Vagina (tissue), 2 donors: Measurements from ENCODE around the gene APOC4. TPM values are rescaled to one million over a fixed set of nuclear protein-coding genes. Genes with fewer than 3 reads are reported as not detected.
"Not testable (repeated sequence)": the region's sequence is repeated elsewhere in the genome, so short reads cannot be mapped to it uniquely, and the experiment has no call there.

ENCODE experiments used
- DNase-seq, 2 donors: peaks; one replicate each; pipeline ENCODE4 v3.0.0-alpha.2; 2017; ENCODE audit errors: extremely low spot score in 2 of 2
- H3K27ac ChIP-seq: fragments of 200-600 bp; sonication (generic); one replicate; pipeline ENCODE4 v1.5.1; 2019
- H3K27me3 ChIP-seq: fragments of 200-600 bp; sonication (generic); one replicate; pipeline ENCODE4 v1.5.1; 2019
- H3K36me3 ChIP-seq, 2 donors: fragments of 200-600 bp; sonication (generic); one replicate each; pipeline ENCODE4 v1.5.1; 2017 to 2019
- H3K4me1 ChIP-seq: fragments of 200-600 bp; sonication (generic); one replicate; pipeline ENCODE4 v1.5.1; 2019
- H3K4me3 ChIP-seq, 2 donors: fragments of 200-600 bp; sonication (generic); 1 replicate in 1 of 2; 2 replicates in 1 of 2; pipeline ENCODE4 v1.5.1; 2016 to 2019
- H3K9me3 ChIP-seq: fragments of 200-600 bp; sonication (generic); one replicate; pipeline ENCODE4 v1.5.1; 2019
- CTCF ChIP-seq, 3 experiments: fragments of 450-650 bp in 2 of 3; fragments of 200-600 bp in 1 of 3; sonication (generic) in 1 of 3; IDR thresholded peaks; one replicate each; pipeline ENCODE4 v1.5.1; 2017 to 2019; ENCODE audit warnings: antibody characterized with exemption in 3 of 3, mild to moderate bottlenecking in 2 of 3, moderate library complexity in 2 of 3
- POLR2A ChIP-seq, 2 donors: fragments of 450-650 bp; IDR thresholded peaks; one replicate each; pipeline ENCODE4 v1.6.1; 2017; ENCODE audit warnings: antibody characterized with exemption in 2 of 2, mild to moderate bottlenecking in 2 of 2, moderate library complexity in 2 of 2
- POLR2AphosphoS5 ChIP-seq, 2 donors: sonication (generic); formaldehyde crosslinking; IDR thresholded peaks; one replicate each; pipeline ENCODE4 v1.9.0; 2017; ENCODE audit warnings: antibody characterized with exemption in 2 of 2, mild to moderate bottlenecking in 2 of 2, low read depth in 1 of 2; ENCODE audit not compliant: insufficient read depth in 1 of 2
- intact Hi-C: fragments of 100-400 bp; cut with DNase I; formaldehyde crosslinking; loops from one replicate; pipeline ENCODE4 v1.15.1; 2023
- total RNA-seq: library from RNA; depleted of rRNA; stranded (reverse); fragments of >200 nt; gene quantifications from one replicate; pipeline ENCODE4 v1.2.3, GENCODE V29; 2016

Gene APOC4
- total RNA-seq, 1 donor from 2014 or later = not detected

- intact Hi-C loops = no loop called here
- H3K4me1 ChIP-seq = no peaks in the 10 kb centered on the region
- DNase-seq = no peak
- H3K27me3 ChIP-seq = no peaks in the 10 kb centered on the region
- peaks cover 0 to 28% of the 10 kb centered on the region in 2 donors for H3K36me3 ChIP-seq
- no peak overlapping the region for H3K4me3 ChIP-seq
- H3K9me3 ChIP-seq = no peaks in the 10 kb centered on the region
- H3K27ac ChIP-seq = no peak overlapping the region
- TF ChIP-seq POLR2AphosphoS5 (IDR thresholded peaks at IDR 0.05; ENCODE audit: insufficient read depth in 1 of 2, low read depth in 1 of 2) = no peak
- no peak for TF ChIP-seq POLR2A (IDR thresholded peaks at IDR 0.05)
- TF ChIP-seq CTCF (IDR thresholded peaks at IDR 0.05) = no peak
Observed at GRCh38 chr19:44969437-44969836, 27.4 kb downstream of the APOC4 start.

GRCh38 chr19:44971451-44971850 is 29.4 kb downstream of the APOC4 start:
- H3K27ac ChIP-seq, H3K27me3 ChIP-seq, H3K4me3 ChIP-seq, H3K4me1 ChIP-seq, H3K9me3 ChIP-seq, intact Hi-C loops, DNase-seq: not testable (repeated sequence)
- peaks cover 0 to 44% of the 10 kb centered on the region in 2 donors for H3K36me3 ChIP-seq

- H3K9me3 ChIP-seq = no peaks in the 10 kb centered on the region
- H3K27ac ChIP-seq = no peak overlapping the region
- no peaks in the 10 kb centered on the region for H3K27me3 ChIP-seq
- peaks cover 0 to 48% of the 10 kb centered on the region in 2 donors for H3K36me3 ChIP-seq
- no peaks in the 10 kb centered on the region for H3K4me1 ChIP-seq
- DNase-seq = no peak
- intact Hi-C loops = no loop called here
- H3K4me3 ChIP-seq = no peak overlapping the region
- no peak for TF ChIP-seq POLR2A (IDR thresholded peaks at IDR 0.05)
- no peak for TF ChIP-seq CTCF (IDR thresholded peaks at IDR 0.05)
- TF ChIP-seq POLR2AphosphoS5 (IDR thresholded peaks at IDR 0.05; ENCODE audit: insufficient read depth in 1 of 2, low read depth in 1 of 2) = no peak
Observed at GRCh38 chr19:44972802-44973201, 30.8 kb downstream of the APOC4 start.

GRCh38 chr19:44973982-44974735 is 32.1 kb downstream of the APOC4 start:
- Histone ChIP-seq H3K9me3 (no peaks in the 10 kb centered on the region), H3K27me3 (no peaks in the 10 kb centered on the region), H3K4me3 (no peak overlapping the region), H3K36me3 (peaks cover 0 to 54% of the 10 kb centered on the region in 2 donors), H3K4me1 (no peaks in the 10 kb centered on the region), H3K27ac (no peak overlapping the region)
- intact Hi-C loops = no loop called here
- no peak for DNase-seq
- TF ChIP-seq CTCF (IDR thresholded peaks at IDR 0.05) = no peak
- no peak for TF ChIP-seq POLR2AphosphoS5 (IDR thresholded peaks at IDR 0.05; ENCODE audit: insufficient read depth in 1 of 2, low read depth in 1 of 2)
- no peak for TF ChIP-seq POLR2A (IDR thresholded peaks at IDR 0.05)

GRCh38 chr19:44974857-44975256 is 32.8 kb downstream of the APOC4 start:
- no peak overlapping the region for H3K4me3 ChIP-seq
- H3K27me3 ChIP-seq = no peaks in the 10 kb centered on the region
- intact Hi-C loops = no loop called here
- H3K27ac ChIP-seq = no peak overlapping the region
- H3K36me3 ChIP-seq = peaks cover 0 to 61% of the 10 kb centered on the region in 2 donors
- no peaks in the 10 kb centered on the region for H3K4me1 ChIP-seq
- TF ChIP-seq CTCF (IDR thresholded peaks at IDR 0.05) (no peak), POLR2A (IDR thresholded peaks at IDR 0.05) (no peak), POLR2AphosphoS5 (IDR thresholded peaks at IDR 0.05; ENCODE audit: insufficient read depth in 1 of 2, low read depth in 1 of 2) (no peak)
- no peak for DNase-seq
- H3K9me3 ChIP-seq = no peaks in the 10 kb centered on the region
